ENCODE data around the gene ZSWIM2.

ZSWIM2 gene

DNA sequence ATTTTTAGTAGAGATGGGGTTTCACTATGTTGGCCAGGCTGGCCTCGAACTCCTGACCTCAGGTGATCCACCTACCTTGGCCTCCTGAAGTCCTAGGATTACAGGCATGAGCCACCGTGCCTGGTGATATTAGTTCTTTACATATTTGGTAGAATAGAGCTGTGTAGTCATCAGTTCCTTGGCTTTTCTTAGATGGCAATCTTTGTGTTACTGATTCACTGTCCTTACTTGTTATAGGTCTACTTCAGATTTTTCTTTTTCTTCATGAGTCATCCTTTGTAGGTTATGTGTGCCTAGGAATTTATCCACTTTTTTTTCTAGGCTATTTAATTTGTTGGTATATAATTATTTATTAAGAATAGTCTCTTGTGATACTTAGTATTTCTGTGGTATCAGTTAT is 30.3 kb upstream of the ZSWIM2 start:
- no peak overlapping the region for H2AFZ ChIP-seq (ENCODE audit: low read depth, low read length)
- no peak overlapping the region for H2BK120ac ChIP-seq (ENCODE audit: low read depth, low read length)
- no peak overlapping the region for H2BK15ac ChIP-seq (ENCODE audit: low read depth, poor library complexity, severe bottlenecking)
- no peak overlapping the region for H3K4ac ChIP-seq (ENCODE audit: low read depth in 1 of 2, low read length in 2 of 2)
- no peak overlapping the region for H3K9ac ChIP-seq (ENCODE audit: low read length)
- H3K14ac ChIP-seq (ENCODE audit: low read length in 2 of 2): no peak overlapping the region
- H4K8ac ChIP-seq (ENCODE audit: low read length): no peak overlapping the region
- H3K18ac ChIP-seq (ENCODE audit: low read depth in 1 of 2, low read length in 2 of 2): no peak overlapping the region
- H3K79me1 ChIP-seq (replicated peaks; ENCODE audit: low read length, poor library complexity, severe bottlenecking): no peaks in the 10 kb centered on the region
- no peak overlapping the region for H2BK12ac ChIP-seq (ENCODE audit: low read length in 2 of 2)
- peaks cover 16% of the 10 kb centered on the region for H3K9me3 ChIP-seq (ENCODE audit: control insufficient read depth, low read length)
- H2BK5ac ChIP-seq (ENCODE audit: low read depth, low read length, poor library complexity, severe bottlenecking): peak overlapping the region; percentile 73
- no peak overlapping the region for H2AK5ac ChIP-seq (ENCODE audit: low read length, severe bottlenecking)
- no peak overlapping the region for H4K91ac ChIP-seq (ENCODE audit: low read length)
- WGBS: 100% methylated on average over 1 of the region's 2 CpGs
- no peak overlapping the region for H3K4me2 ChIP-seq (ENCODE audit: low read length, poor library complexity, severe bottlenecking)
- no peaks in the 10 kb centered on the region for H3K36me3 ChIP-seq (ENCODE audit: control insufficient read depth in 1 of 2, insufficient read depth in 2 of 2, low read depth in 1 of 2, low read length in 2 of 2)
- no peak for DNase-seq
- no peak overlapping the region for H3K23ac ChIP-seq (ENCODE audit: low read length in 2 of 2)
- H3K27ac ChIP-seq (ENCODE audit: low read length, poor library complexity, severe bottlenecking): no peak overlapping the region
- no peak overlapping the region for H3K4me3 ChIP-seq (ENCODE audit: insufficient read depth in 1 of 2, low read depth in 1 of 2, low read length in 2 of 2)
- H3K4me1 ChIP-seq (ENCODE audit: control insufficient read depth, insufficient read depth, low read depth, low read length): no peaks in the 10 kb centered on the region
- no peaks in the 10 kb centered on the region for H3K27me3 ChIP-seq (ENCODE audit: control insufficient read depth in 1 of 2, insufficient read depth in 1 of 2, low read length in 2 of 2)

DNA sequence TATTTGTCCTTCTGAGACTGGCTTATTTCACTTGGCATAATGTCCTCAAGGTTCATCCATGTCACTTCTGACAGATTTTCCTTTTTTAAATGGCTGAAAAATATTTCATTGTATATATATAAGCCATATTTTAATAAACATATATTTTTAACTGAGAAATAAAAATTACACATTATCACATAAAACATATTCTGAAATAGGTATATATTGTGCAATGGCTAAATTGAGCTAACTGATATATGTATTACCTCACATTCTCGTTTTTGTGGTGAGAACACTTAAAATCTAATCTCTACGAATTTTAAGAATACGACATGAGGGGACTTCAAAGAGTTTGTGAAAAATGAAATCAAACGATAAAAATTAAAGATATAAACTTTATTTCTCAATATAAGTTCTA is 25.7 kb upstream of the ZSWIM2 start:
- no peak overlapping the region for H3K4me2 ChIP-seq (ENCODE audit: low read length, poor library complexity, severe bottlenecking)
- H3K27ac ChIP-seq (ENCODE audit: low read length, poor library complexity, severe bottlenecking): no peak overlapping the region
- no peak overlapping the region for H2BK5ac ChIP-seq (ENCODE audit: low read depth, low read length, poor library complexity, severe bottlenecking)
- WGBS: 100% methylated on average over 2 of the region's 4 CpGs
- H3K23ac ChIP-seq (ENCODE audit: low read length in 2 of 2): no peak overlapping the region
- H3K14ac ChIP-seq (ENCODE audit: low read length in 2 of 2): no peak overlapping the region
- H2BK120ac ChIP-seq (ENCODE audit: low read depth, low read length): no peak overlapping the region
- no peaks in the 10 kb centered on the region for H3K9me3 ChIP-seq (ENCODE audit: control insufficient read depth, low read length)
- H4K8ac ChIP-seq (ENCODE audit: low read length): no peak overlapping the region
- H3K27me3 ChIP-seq (ENCODE audit: control insufficient read depth in 1 of 2, insufficient read depth in 1 of 2, low read length in 2 of 2): no peaks in the 10 kb centered on the region
- no peak overlapping the region for H2AK5ac ChIP-seq (ENCODE audit: low read length, severe bottlenecking)
- no peak overlapping the region for H4K91ac ChIP-seq (ENCODE audit: low read length)
- H3K18ac ChIP-seq (ENCODE audit: low read depth in 1 of 2, low read length in 2 of 2): no peak overlapping the region
- no peaks in the 10 kb centered on the region for H3K36me3 ChIP-seq (ENCODE audit: control insufficient read depth in 1 of 2, insufficient read depth in 2 of 2, low read depth in 1 of 2, low read length in 2 of 2)
- H2AFZ ChIP-seq (ENCODE audit: low read depth, low read length): no peak overlapping the region
- H2BK12ac ChIP-seq (ENCODE audit: low read length in 2 of 2): no peak overlapping the region
- H2BK15ac ChIP-seq (ENCODE audit: low read depth, poor library complexity, severe bottlenecking): no peak overlapping the region
- H3K4ac ChIP-seq (ENCODE audit: low read depth in 1 of 2, low read length in 2 of 2): no peak overlapping the region
- no peak overlapping the region for H3K9ac ChIP-seq (ENCODE audit: low read length)
- no peak for DNase-seq
- H3K4me3 ChIP-seq (ENCODE audit: insufficient read depth in 1 of 2, low read depth in 1 of 2, low read length in 2 of 2): no peak overlapping the region
- no peaks in the 10 kb centered on the region for H3K4me1 ChIP-seq (ENCODE audit: control insufficient read depth, insufficient read depth, low read depth, low read length)
- no peaks in the 10 kb centered on the region for H3K79me1 ChIP-seq (replicated peaks; ENCODE audit: low read length, poor library complexity, severe bottlenecking)

DNA sequence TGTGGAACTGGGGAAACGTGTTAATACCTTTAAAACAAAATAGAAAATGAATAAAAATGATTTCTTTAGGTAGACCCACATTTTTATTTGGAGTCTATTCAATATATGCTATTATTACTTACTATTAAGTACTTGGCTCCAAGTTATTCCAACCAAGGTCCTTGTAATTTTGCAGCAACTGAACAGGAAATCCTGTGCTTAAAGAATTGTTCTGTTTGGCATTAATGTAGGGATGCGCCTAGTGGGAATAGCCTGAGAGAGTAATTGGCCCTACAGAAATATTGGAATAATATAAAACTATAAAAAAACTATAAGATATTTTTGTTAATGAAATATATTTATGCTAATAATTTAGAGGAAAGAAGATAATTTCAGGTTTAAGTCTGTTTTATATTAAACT is 22.9 kb upstream of the ZSWIM2 start:
- no peaks in the 10 kb centered on the region for H3K9me3 ChIP-seq (ENCODE audit: control insufficient read depth, low read length)
- no peak overlapping the region for H2BK5ac ChIP-seq (ENCODE audit: low read depth, low read length, poor library complexity, severe bottlenecking)
- no peaks in the 10 kb centered on the region for H3K36me3 ChIP-seq (ENCODE audit: control insufficient read depth in 1 of 2, insufficient read depth in 2 of 2, low read depth in 1 of 2, low read length in 2 of 2)
- no peak overlapping the region for H3K4me2 ChIP-seq (ENCODE audit: low read length, poor library complexity, severe bottlenecking)
- H3K27ac ChIP-seq (ENCODE audit: low read length, poor library complexity, severe bottlenecking): no peak overlapping the region
- no peak overlapping the region for H4K8ac ChIP-seq (ENCODE audit: low read length)
- no peak overlapping the region for H3K14ac ChIP-seq (ENCODE audit: low read length in 2 of 2)
- no peak overlapping the region for H3K18ac ChIP-seq (ENCODE audit: low read depth in 1 of 2, low read length in 2 of 2)
- no peaks in the 10 kb centered on the region for H3K27me3 ChIP-seq (ENCODE audit: control insufficient read depth in 1 of 2, insufficient read depth in 1 of 2, low read length in 2 of 2)
- H3K79me1 ChIP-seq (replicated peaks; ENCODE audit: low read length, poor library complexity, severe bottlenecking): no peaks in the 10 kb centered on the region
- H3K4me3 ChIP-seq (ENCODE audit: insufficient read depth in 1 of 2, low read depth in 1 of 2, low read length in 2 of 2): no peak overlapping the region
- no peak overlapping the region for H2AFZ ChIP-seq (ENCODE audit: low read depth, low read length)
- H2AK5ac ChIP-seq (ENCODE audit: low read length, severe bottlenecking): no peak overlapping the region
- H3K4me1 ChIP-seq (ENCODE audit: control insufficient read depth, insufficient read depth, low read depth, low read length): no peaks in the 10 kb centered on the region
- no peak overlapping the region for H3K9ac ChIP-seq (ENCODE audit: low read length)
- H2BK15ac ChIP-seq (ENCODE audit: low read depth, poor library complexity, severe bottlenecking): no peak overlapping the region
- no peak for DNase-seq
- H3K4ac ChIP-seq (ENCODE audit: low read depth in 1 of 2, low read length in 2 of 2): no peak overlapping the region
- no peak overlapping the region for H4K91ac ChIP-seq (ENCODE audit: low read length)
- H3K23ac ChIP-seq (ENCODE audit: low read length in 2 of 2): no peak overlapping the region
- H2BK120ac ChIP-seq (ENCODE audit: low read depth, low read length): no peak overlapping the region
- H2BK12ac ChIP-seq (ENCODE audit: low read length in 2 of 2): no peak overlapping the region
- no CpG with 5 or more reads among the region's 2 CpGs for WGBS

DNA sequence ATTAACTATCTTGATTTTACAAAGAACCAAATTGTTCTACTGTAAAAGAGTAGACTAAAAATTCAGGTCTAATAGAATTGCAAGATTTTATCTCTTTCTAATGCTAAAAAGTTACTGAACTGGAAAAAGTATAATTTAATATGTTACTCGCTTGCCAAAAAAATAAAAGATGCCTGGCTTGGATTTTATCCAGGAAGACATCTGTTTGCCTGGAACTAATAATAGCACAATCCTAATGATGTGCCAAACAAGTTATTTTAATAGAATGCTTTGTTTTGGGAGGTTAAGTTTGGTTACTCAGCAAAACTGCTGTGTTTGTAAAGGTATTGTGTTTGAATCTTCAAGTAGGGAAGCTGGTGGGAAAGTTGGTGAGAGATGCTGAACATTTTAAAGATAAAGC is 19.4 kb upstream of the ZSWIM2 start:
- no peak overlapping the region for H4K91ac ChIP-seq (ENCODE audit: low read length)
- no peak overlapping the region for H2AK5ac ChIP-seq (ENCODE audit: low read length, severe bottlenecking)
- no peaks in the 10 kb centered on the region for H3K9me3 ChIP-seq (ENCODE audit: control insufficient read depth, low read length)
- no peaks in the 10 kb centered on the region for H3K27me3 ChIP-seq (ENCODE audit: control insufficient read depth in 1 of 2, insufficient read depth in 1 of 2, low read length in 2 of 2)
- H2AFZ ChIP-seq (ENCODE audit: low read depth, low read length): no peak overlapping the region
- no peak overlapping the region for H3K4me2 ChIP-seq (ENCODE audit: low read length, poor library complexity, severe bottlenecking)
- H2BK12ac ChIP-seq (ENCODE audit: low read length in 2 of 2): no peak overlapping the region
- no peak for DNase-seq
- no peak overlapping the region for H3K4ac ChIP-seq (ENCODE audit: low read depth in 1 of 2, low read length in 2 of 2)
- H3K4me3 ChIP-seq (ENCODE audit: insufficient read depth in 1 of 2, low read depth in 1 of 2, low read length in 2 of 2): no peak overlapping the region
- no peak overlapping the region for H3K27ac ChIP-seq (ENCODE audit: low read length, poor library complexity, severe bottlenecking)
- no peak overlapping the region for H2BK120ac ChIP-seq (ENCODE audit: low read depth, low read length)
- H3K23ac ChIP-seq (ENCODE audit: low read length in 2 of 2): no peak overlapping the region
- no peak overlapping the region for H3K14ac ChIP-seq (ENCODE audit: low read length in 2 of 2)
- H3K18ac ChIP-seq (ENCODE audit: low read depth in 1 of 2, low read length in 2 of 2): no peak overlapping the region
- H3K9ac ChIP-seq (ENCODE audit: low read length): no peak overlapping the region
- no peaks in the 10 kb centered on the region for H3K79me1 ChIP-seq (replicated peaks; ENCODE audit: low read length, poor library complexity, severe bottlenecking)
- H3K36me3 ChIP-seq (ENCODE audit: control insufficient read depth in 1 of 2, insufficient read depth in 2 of 2, low read depth in 1 of 2, low read length in 2 of 2): no peaks in the 10 kb centered on the region
- H4K8ac ChIP-seq (ENCODE audit: low read length): no peak overlapping the region
- H2BK15ac ChIP-seq (ENCODE audit: low read depth, poor library complexity, severe bottlenecking): no peak overlapping the region
- H2BK5ac ChIP-seq (ENCODE audit: low read depth, low read length, poor library complexity, severe bottlenecking): no peak overlapping the region
- no CpG with 5 or more reads among the region's 1 CpG for WGBS
- H3K4me1 ChIP-seq (ENCODE audit: control insufficient read depth, insufficient read depth, low read depth, low read length): no peaks in the 10 kb centered on the region

All from mesenchymal stem cell (in vitro differentiated cells and primary cell).